Kasumi-1 (cell line): Measurements from ENCODE around the gene ETS1.

ENCODE experiments used
- DNase-seq, 2 experiments: peaks; one replicate each; lab custom pipeline; 2025; lab: John Stamatoyannopoulos, UW

Gene ETS1

DNA sequence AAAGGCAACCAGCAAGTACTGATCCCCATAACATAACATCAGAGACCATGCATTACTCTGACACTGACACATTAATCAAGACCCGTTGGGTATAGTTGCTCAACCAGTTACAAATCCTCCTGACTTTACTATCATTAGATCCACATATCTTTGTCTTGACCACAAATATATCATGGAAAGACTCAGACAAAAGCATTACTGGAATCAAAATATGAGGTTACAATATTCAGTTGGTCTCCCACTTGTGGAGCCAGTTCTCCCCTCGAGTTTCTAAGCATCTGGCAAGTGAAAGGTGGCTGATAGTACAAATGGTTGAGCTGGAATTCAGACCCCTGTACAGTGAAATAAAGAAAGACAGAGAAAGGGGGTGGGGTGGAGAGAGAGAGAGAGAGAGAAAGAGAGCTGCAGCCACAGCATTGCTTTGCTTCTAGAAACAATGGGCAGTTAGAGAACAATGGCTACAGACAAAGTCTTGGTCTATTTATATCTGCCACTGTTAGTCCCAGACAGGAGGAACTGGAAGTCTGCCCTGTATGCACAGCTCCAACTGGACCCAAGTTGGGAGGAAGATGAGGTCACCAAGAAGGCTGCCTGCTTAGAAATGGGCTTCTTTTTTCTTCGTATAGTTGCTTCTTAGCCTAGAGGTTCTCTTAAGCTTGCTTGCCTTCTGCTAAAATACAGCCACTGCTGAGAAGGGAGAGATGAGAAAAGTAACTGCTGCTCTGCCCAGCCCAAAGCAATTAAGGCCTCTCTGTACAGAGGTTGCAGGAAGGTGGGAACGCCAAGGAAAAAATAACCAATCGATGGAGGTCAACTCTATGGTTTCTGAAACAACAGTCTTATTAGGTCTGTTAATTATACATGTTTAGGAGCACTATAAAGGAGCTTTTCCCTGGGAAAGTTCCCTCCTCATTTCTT lies 85.5 kb downstream of the ETS1 start:
- DNase-seq, result no peak

DNA sequence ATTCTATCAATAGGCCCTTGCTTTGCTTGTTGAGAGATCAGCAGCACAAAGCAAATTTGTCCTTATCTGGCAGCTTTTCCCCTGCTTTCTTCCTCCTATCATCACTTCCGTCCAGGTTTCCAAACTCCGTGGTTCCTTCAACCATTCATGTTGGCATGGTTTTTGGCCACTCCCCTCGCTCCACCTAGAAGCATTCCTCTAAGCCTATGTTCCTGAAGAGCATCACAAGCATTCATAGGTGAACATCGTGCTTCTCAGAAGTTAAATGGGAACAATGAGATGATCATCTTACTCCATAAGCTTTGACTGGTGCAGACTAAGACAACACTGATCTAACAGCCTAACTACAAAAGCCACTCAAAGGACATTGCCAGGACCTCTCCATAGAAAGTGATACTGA lies 86.3 kb downstream of the ETS1 start:
- DNase-seq, result no peak

DNA sequence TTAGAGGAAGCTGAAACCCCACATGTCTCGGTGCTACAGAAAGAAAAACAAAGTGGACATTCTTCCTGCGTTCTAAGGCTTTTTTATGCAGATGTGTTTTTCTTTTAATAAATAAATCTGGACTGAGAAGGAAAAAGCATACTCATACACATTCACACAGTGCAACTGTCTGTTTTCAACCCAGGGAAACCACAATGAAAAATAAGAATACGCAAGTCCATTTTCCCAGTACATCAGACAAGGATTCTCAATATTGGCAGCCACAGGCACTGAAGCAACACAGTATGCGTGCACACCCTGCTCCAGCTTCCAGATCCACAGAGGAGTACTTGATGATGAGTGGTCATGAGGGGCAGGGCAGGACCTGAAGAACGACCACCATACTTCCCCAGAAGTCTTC lies 86.9 kb downstream of the ETS1 start:
- no peak for DNase-seq

DNA sequence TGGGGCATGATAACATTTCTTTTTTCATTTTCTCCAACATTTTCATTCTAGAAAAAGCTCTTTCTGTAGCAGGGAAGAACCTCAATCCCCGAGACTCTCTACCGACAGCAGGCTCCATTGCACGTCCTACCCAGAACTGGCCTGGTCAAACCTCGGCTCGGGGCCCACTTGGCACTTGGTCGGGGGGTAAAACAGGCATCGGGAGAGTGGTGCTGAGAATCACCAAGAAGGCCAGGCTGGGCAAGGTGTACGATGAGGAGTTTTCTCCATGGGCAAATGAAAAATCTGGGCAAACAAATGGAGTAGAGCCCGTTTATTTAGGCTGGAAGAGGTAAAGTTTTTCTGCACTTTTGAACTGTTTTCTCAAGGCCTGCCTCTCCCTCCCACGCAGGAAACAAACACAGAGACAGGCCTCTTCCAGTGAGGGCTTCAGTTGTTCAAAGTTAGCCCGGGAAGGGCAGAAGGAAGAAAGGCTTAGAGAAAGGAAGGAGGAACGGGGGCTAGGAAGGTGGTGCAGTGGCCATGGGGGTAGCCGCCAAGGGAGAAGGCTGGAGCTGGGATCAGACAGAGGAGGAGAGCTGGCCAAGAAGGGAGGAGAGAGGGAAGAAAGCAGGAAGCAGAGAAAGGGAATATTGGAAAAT lies 87.6 kb downstream of the ETS1 start:
- no peak for DNase-seq

DNA sequence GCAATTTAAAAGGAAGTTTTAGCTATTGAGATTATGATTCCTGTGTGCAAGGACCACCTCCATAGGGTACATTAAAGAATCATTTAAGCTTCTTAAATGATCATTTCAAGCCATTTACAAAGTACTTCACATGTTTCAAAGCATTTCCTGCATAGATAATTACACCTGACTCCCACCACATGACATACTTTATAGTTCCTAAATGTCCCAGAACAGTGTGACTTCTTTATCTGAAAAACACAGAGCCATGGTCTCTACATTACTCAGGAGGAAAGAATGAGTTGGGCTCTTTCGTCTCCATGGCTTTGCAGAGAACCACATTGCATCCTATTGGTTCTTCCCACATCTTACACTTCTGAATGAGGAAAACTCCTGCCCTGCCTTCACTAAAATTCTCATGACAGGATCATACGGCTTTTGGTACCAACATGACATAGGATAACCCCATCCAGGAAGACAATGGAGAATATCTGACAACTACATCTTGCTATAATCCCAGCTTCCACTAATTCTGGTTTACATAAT lies 88.6 kb downstream of the ETS1 start:
- no peak for DNase-seq

DNA sequence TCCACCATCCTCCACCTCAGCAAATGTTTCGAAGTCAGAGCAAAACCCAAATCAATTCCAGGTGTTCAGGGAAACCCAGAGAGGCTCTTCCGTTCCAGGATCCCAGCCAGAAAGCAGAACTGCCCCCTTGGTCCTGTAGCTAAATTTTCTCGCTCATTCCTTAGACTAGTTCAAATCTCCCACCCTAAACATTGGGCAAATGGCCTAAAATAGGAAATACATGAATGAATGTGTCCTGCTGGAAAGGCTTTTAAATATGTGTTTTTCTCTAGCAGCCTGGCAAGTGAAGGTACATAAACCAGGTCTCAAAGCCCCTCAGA lies 89.6 kb downstream of the ETS1 start:
- DNase-seq, result no peak

DNA sequence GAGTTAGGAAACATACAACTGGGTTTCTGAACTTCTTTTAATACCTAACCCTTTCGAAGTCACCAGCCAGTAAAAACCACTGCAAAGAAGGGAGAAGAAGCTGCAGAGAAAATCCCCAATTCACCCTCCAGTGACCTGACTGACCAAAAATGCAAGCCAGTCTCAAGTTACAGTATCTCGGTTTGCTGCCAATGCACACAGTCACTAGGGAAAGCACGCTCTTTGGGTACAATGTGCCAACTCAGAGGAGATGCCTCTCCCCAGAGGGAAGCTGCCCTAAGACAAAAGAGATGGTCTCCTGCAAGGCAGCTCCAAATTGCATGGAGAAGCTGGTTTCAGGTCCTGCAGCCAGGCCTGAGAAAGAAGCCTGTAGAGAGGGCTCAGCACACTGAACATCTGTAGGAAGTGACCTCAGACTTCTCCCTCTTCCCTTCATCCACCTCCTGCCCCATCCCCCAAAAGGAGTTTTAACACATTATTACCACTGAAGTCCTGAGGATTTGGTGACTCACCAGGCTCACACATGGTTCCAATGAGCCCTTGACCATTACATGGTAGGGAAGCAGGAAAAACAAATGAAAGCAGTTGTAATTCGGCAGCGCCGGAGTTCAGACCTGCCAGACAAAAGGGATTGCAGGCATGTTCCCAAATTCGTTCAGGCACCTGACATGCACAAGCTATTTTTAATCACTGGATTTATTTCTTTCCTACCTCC lies 90.1 kb downstream of the ETS1 start:
- no peak for DNase-seq

DNA sequence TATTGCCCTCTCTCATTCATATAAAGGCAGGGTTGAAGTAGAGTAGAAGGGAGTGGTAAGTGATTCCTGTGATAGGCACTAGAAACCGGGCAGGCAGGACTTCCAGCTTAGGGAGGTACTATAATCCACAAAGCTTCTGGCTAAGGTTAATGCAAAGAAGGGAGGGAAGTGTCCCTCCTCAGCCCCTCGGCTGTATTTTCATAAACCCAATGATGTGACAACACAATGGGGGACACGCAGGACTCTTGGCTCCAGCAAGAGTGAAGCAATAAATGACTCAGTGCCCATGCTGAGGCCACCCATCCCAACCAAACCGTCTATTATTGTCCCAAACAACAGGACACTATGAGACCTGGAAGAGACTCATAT lies 90.7 kb downstream of the ETS1 start:
- no peak for DNase-seq

DNA sequence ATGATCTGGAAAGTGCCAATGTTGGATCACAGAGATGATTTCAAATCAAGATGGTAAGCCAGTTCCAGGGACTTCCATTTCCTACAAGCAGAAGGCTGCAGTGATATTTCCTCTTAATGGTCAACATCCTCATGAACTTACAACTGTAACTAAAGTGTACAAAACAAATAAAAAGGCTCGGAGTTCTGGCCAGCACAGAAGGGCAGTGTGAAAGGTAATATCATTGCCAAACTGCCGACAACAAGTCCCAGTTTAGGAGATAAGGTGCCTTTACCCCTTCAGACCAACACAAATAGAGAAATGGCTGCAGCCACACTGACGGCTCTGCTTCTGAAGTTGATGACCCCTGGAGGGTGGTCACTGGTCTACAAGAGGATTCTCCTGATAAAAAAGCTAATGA lies 91.1 kb downstream of the ETS1 start:
- DNase-seq, result no peak

DNA sequence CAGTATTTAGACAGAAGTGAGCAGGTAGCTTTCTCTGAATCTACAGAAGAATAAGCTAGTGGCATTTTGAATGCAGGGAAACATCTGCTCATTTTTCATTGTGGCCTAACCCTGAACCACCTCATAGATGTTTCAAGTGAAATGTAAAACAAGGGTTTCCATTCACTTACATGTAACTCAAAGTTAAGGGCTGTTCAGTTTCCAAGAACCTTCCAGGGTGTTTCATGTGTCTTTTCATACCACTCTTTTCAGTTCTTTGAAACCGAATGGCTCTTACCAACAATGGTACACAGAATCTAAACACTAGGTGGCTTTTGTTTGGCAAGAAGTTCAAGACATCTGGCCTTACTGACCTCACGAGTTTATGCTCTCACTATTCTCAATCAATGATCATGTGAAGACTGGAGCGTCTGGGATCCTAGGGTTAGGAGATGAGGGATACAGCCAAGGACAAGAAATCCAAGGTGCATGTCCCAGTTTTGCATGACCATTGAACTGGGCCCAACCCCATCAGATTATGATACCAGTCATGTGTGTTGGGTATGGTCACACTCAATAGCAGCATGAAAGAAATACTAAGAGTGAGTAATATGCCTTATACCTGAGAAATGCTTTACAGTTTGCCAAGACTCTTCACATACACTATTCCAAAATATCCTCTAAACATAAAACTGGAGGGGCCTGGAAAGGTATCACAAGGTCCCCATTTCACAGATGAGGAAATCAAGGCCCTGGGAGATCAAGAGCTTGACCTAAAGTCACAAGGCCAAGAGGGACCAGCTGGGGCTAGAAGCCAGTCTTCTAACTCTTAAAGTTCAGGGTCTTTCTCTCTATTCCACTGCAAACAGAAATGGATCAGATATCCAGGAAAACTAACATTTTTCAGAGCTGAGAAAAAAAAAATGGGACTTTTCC lies 92.7 kb downstream of the ETS1 start:
- DNase-seq, result no peak

DNA sequence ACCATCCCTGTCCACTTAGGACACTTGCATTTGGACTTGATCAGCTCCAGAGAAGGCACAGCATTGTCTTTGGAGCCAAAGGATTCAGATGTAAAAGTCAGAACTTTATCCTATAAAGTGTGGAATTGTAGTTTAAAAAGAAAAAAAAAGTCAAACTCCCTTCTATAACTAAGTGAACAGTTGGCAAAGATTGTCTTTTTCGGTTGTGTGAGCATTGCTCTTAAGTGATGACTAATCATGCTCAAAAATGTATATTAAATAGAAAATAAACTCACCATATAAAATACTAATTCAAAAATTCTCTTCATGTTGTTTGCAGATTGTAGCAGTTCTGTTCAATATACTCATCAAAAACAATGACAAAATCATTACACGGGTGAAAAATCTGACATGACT lies 93.8 kb downstream of the ETS1 start:
- no peak for DNase-seq

DNA sequence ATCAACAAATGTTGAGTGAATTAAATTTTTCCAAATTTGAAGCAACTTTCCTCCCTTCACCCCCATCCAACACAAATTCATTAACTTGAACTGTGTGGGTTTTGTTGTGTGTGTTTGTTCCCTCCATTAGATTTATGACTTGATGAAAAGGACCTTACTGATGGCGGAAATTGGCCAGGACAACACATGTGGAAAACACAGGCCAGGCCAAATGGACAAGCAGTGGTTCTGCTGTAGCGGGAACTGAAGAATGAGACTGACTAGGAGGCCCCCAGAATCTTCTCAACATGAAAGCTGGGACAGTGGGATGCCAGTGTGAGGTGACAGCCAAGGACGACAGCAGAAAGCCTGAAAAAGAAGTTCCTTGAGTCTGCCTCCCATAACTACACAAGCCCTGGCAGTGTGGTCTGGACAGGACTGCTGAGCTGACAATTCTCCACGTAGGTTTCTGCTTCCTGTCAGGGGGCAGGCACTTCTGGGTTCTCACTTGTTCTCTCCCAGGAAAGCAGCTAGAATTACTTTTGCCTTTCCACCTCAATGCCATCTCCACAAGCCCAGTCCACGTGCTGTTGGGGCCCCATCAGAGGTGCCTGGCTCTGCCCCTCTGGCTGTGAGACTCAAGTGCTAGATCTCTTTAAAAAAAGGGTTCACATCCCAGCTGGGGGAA lies 94.3 kb downstream of the ETS1 start:
- DNase-seq, result no peak

DNA sequence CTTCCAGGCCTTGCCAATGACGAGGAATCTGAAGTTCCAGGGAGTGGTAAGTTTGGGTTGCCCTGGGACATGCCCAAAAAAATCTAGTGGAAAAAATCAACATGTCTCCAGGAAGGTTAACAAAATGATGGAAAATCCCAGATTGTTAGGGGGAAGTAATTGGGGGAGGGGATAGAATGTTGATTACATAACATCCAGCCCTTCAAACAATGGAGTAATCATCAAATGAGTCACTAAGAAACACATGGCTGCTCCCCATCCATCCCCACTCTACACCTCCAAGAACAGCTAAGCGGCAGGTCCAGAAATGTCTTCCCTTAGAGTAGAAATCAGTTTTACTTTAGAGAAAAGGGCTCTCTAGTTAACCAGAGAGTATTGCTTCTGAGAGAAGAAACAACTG lies 94.9 kb downstream of the ETS1 start:
- DNase-seq, result no peak

DNA sequence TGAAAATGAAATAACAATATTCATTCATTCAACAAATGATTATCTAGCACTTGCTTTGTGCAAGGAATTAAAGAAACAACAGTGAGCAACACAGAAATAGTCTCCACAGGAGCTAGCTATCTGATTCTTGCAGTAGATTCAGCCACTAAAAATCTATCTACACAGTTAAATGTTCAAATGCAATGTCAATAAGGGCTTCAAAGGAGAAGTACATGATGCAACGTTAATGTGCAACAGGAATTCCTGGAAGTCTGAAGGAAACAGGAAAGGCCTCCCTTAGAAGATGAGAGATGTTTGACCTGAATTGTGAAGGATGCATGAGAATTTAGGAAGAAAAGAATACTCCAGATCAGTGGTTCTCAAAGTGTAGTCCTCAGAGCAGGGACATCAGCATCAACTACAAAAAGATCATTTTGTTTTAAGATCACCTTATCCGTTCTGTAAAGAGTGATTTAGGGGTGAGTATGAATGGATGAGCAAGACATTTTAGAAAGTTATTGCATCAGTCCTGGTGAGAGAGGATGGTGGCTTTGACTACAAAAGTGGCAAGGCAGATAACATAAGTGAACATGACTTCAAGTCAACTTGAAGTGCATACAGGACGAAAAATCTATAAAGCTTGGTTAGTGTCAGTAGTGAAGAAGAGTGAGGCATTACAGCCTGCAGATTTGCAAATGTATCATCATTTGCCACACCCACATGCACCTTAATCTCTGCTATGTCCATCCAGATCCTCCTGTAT lies 96.0 kb downstream of the ETS1 start:
- no peak for DNase-seq

DNA sequence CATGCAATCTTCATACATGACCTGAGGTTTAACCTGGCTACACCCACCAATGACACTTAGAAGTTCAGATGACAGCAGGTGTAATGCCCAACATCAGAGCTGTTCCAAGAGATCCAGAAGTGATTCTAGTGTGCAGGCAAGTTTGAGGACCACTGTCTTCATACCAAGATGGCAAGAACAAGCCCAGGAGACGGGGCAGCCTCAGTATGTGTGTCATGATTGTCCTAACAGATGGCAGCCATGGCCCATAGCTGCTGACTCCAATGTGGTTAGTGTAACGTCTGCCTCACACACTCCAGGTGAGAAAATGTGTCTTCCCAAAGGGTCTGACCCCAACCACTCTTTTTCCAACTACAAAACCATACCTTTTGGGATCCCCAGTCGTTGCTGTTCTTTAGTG lies 97.3 kb downstream of the ETS1 start:
- no peak for DNase-seq

DNA sequence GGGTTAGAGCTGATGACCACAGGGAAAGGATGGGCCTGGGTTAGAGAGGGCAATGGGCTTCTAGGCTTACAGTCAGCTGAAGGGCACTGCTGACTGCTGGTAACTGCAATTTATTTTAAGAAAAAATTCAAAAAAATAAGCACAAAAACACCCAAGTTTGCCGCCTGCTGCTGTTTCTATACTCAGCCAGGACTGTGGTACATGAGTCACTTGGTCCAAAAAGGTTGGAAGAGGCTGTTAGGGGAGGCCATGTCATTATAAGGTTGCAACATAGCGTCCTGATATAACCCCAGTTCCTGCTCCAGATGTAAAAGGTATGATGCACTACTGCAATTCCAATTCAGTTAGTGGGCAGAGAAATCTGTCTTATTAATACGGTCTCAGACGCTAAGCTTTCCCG lies 98.9 kb downstream of the ETS1 start:
- DNase-seq, result no peak

DNA sequence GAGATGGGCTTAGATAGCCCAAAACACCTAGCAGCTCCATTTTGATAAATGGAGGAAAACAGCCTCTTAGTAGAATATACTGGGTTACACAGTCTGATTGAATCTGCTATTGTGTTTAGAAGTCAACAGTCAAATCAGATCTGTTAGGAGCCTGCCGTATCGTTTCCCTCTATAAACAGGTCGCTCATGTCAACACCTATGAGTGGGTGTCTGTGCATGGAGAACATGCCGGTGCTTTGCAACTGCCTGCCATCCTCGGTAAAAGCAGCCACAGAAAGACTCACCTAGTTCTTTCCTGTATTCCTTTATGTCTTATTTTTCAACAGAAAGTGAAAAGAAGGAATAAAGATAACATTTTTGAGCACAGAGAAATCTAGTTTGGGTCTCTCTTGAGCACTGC lies 99.4 kb downstream of the ETS1 start:
- no peak for DNase-seq

DNA sequence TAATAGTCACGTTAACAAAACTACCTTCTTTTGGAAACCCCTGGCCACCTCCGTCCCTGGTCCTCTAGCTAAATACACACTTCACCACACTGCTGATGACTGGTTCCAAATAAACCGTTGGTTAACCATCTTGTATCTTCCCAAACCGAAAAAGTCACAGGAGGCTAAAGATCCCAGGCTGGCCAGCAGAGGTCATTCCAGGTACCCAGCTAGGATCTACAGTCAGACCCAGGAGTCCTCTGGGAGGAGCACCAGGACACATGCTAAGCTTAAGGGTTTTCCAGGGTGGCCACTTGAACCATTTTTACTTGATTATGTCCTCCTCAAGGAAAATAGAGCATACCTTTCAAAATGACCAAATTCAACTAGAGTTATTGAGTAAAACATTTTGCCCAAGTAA lies 103.2 kb downstream of the ETS1 start:
- DNase-seq, result no peak

DNA sequence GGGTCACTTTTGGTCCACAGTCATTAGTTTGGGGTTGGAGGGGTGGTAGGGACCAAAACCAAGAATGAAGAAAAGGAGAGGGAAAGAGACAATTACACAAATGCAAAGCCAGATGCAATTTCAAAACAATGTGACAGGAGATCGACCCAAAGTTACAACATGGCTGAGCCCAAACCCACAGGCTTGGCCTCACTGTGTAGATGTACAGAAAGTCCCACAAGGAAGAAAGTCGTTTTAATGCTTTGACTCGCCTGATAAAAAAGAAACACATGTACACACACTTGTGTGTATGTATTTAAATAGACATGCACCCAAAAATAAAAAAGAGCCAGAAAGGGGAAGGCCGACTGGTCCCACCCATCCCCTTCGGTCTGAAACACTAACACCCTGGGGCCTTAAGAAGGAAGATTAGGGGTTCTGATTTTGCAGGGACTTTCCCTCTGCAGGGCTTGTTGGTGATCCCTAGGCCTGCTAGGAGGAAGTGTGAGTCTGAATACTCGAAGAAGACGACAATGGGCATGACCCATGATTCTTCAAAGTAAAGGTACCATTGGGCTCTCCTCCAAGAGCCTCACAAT lies 104.1 kb downstream of the ETS1 start:
- DNase-seq, result no peak

DNA sequence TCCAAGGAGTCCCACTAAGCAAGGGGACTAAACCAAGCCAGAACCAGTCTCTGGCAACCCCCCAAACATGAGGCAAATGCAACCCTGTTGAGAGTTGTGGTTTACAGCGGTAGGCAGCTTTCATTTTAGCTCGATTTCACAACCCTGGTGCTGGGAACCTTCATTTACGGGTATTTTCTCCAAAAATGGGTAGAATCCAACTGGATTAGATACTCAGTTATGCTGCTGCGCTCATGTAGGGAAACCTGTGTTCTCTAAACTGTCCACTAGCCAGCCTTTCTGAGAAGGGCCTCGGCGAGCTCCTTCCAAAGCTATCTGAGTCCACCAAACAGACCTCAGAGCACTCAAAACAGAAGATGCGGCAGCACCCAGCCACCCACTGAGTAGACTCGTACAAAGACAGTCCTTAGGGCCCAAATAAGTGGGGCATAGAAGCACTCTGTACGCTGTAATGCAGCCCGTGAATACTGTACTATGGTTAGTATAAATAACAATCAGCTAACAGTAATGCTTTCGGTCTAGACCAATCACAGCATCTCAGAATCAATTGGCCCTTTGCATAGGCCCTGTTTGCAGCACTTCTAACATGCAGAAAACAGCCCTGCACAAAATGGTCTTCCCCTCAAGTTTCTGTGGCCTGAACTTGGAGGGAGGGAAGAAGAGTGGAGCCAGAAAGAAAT lies 104.7 kb downstream of the ETS1 start:
- DNase-seq, result no peak
